ENCODE data around the gene GIT1. TPM values are rescaled to one million over a fixed set of nuclear protein-coding genes. Genes with fewer than 3 reads are reported as not detected.

GIT1 gene
- total and polyA plus RNA-seq, 2 donors (not counting 3 experiments of a cell fraction or from before 2014, with no cell fraction given), result 75.5 to 92.5 TPM

- Histone ChIP-seq H3K79me2 (ENCODE audit: control insufficient read depth, insufficient read depth, low read length) (peaks cover 10% of the 10 kb centered on the region), H3K9me3 (replicated peaks; ENCODE audit: control insufficient read depth, insufficient read depth, low read length) (no peaks in the 10 kb centered on the region), H3K9me1 (replicated peaks; ENCODE audit: control insufficient read depth, extremely low read depth, insufficient read depth, low read length) (no peaks in the 10 kb centered on the region), H4K20me1 (replicated peaks; ENCODE audit: control insufficient read depth, extremely low read depth, insufficient read depth, low read length) (no peaks in the 10 kb centered on the region), H3K4me1 (ENCODE audit: control insufficient read depth, extremely low read depth, insufficient read depth, low read length) (peaks cover 21% of the 10 kb centered on the region), H3K9ac (replicated peaks; ENCODE audit: extremely low read depth, insufficient read depth, low read length) (no peak overlapping the region), H2AFZ (ENCODE audit: low read depth, low read length) (no peak overlapping the region), H3K27ac (ENCODE audit: insufficient read depth, low read depth, low read length) (no peak overlapping the region), H3K27me3 (ENCODE audit: control insufficient read depth in 2 of 2, insufficient read depth in 2 of 2, low read length in 2 of 2) (no peaks in the 10 kb centered on the region), H3K4me3 (replicated peaks in 1 of 3; ENCODE audit: insufficient read depth in 1 of 3, low read depth in 1 of 3, low read length in 3 of 3) (no peak overlapping the region), H3K4me2 (ENCODE audit: insufficient read depth, low read length) (no peak overlapping the region), H3K36me3 (ENCODE audit: control insufficient read depth in 2 of 2, extremely low read depth in 1 of 2, insufficient read depth in 2 of 2, low read length in 2 of 2) (no peaks in the 10 kb centered on the region)
- FAIRE-seq, result no peak
- ChIA-PET CTCF (interaction anchor here (1.6 to 9.2 kb wide), 2 partner anchors 20 to 227 kb away, joined by 4 to 120 read pairs; no protein-coding TSS in a partner anchor), POLR2A (no interaction called here)
- dilution Hi-C loops (cut with MboI; ENCODE audit: extremely low pct_ligation_motif_present, low sequenced_read_pairs) (no loop called here), intact Hi-C loops (cut with micrococcal nuclease) (no loop called here)
- TF ChIP-seq MYC (IDR thresholded peaks at IDR 0.05; ENCODE audit: low read depth, low read length), result no peak
- DNase-seq (ENCODE audit: low read depth, low spot score), result no peak
- BruUV-seq (replicated peaks), result no TSS peak
Measured at GRCh38 chr17:29596811-29597210, 7.4 kb upstream of the GIT1 start.

GRCh38 chr17:29595943-29596774, 6.7 kb upstream of the GIT1 start:
- Histone ChIP-seq H4K20me1 (replicated peaks; ENCODE audit: control insufficient read depth, extremely low read depth, insufficient read depth, low read length) (no peaks in the 10 kb centered on the region), H3K27me3 (ENCODE audit: control insufficient read depth in 2 of 2, insufficient read depth in 2 of 2, low read length in 2 of 2) (no peaks in the 10 kb centered on the region), H3K36me3 (ENCODE audit: control insufficient read depth in 2 of 2, extremely low read depth in 1 of 2, insufficient read depth in 2 of 2, low read length in 2 of 2) (no peaks in the 10 kb centered on the region), H3K9me3 (replicated peaks; ENCODE audit: control insufficient read depth, insufficient read depth, low read length) (no peaks in the 10 kb centered on the region), H3K4me1 (ENCODE audit: control insufficient read depth, extremely low read depth, insufficient read depth, low read length) (peaks cover 27% of the 10 kb centered on the region), H3K27ac (ENCODE audit: insufficient read depth, low read depth, low read length) (no peak overlapping the region), H3K4me2 (ENCODE audit: insufficient read depth, low read length) (no peak overlapping the region), H3K9ac (replicated peaks; ENCODE audit: extremely low read depth, insufficient read depth, low read length) (no peak overlapping the region), H3K4me3 (replicated peaks in 1 of 3; ENCODE audit: insufficient read depth in 1 of 3, low read depth in 1 of 3, low read length in 3 of 3) (no peak overlapping the region), H2AFZ (ENCODE audit: low read depth, low read length) (no peak overlapping the region), H3K9me1 (replicated peaks; ENCODE audit: control insufficient read depth, extremely low read depth, insufficient read depth, low read length) (no peaks in the 10 kb centered on the region), H3K79me2 (ENCODE audit: control insufficient read depth, insufficient read depth, low read length) (peaks cover 10% of the 10 kb centered on the region)
- CTCF ChIA-PET, result interaction anchor here (9.2 kb wide), 1 partner anchor 21 kb away, joined by 120 read pairs; no protein-coding TSS in a partner anchor
- BruUV-seq (replicated peaks), result no TSS peak
- intact Hi-C loops (cut with micrococcal nuclease) (no loop called here), dilution Hi-C loops (cut with MboI; ENCODE audit: extremely low pct_ligation_motif_present, low sequenced_read_pairs) (no loop called here)
- FAIRE-seq (no peak), DNase-seq (ENCODE audit: low read depth, low spot score) (no peak)
- TF ChIP-seq POLR2AphosphoS5 (IDR thresholded peaks at IDR 0.05; ENCODE audit: insufficient read depth, low read depth, low read length), result no peak
- no peak for TF ChIP-seq MAX (IDR thresholded peaks at IDR 0.05; ENCODE audit: insufficient read depth, insufficient read length)
- TF ChIP-seq POLR2A (IDR thresholded peaks at IDR 0.05; ENCODE audit: low read depth, low read length), result no peak
- TF ChIP-seq MYC (IDR thresholded peaks at IDR 0.05; ENCODE audit: low read depth, low read length), result no peak
- TF ChIP-seq JUN (IDR thresholded peaks at IDR 0.05; ENCODE audit: borderline replicate concordance, insufficient read depth, insufficient read length, low read depth), result no peak
- TF ChIP-seq EZH2 (IDR thresholded peaks at IDR 0.05; ENCODE audit: borderline replicate concordance, low read depth, low read length, severe bottlenecking), result no peak
- no peak for TF ChIP-seq CTCF (IDR thresholded peaks at IDR 0.05; ENCODE audit: extremely low read depth in 1 of 2, insufficient read depth in 1 of 2, low read depth in 1 of 2, low read length in 2 of 2)
- TF ChIP-seq FOS (IDR thresholded peaks at IDR 0.05; ENCODE audit: borderline replicate concordance, insufficient read depth, low read length), result no peak
- no peak for TF ChIP-seq GATA2 (IDR thresholded peaks at IDR 0.05; ENCODE audit: insufficient read depth, insufficient read length, low read depth, low read length)
- POLR2A ChIA-PET, result no interaction called here
